ENCODE results near the gene AFG3L2.
A peak's percentile ranks its signal among the peaks of the same experiment; 100 is the strongest.

Gene AFG3L2

DNA sequence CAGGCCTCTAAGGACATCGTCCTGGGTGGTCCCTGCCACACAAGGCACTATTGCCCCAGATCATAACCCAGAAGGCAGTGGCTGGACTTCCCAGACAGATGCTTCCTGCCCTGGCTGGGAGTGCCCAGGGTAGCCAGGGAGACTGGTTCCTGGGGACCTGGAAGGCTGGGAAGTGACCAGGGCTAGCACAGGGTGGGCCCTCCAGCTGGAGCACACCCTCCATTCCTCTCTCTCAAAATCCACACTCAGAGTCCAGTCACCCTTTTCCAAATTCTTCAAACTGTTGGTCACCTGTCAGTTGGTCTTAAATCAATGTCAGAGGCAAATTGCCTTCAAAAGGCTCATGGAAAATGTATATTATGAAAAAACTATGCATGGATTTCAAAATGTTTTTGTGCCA, 80.6 kb downstream of the AFG3L2 start:
- no peak for DNase-seq

DNA sequence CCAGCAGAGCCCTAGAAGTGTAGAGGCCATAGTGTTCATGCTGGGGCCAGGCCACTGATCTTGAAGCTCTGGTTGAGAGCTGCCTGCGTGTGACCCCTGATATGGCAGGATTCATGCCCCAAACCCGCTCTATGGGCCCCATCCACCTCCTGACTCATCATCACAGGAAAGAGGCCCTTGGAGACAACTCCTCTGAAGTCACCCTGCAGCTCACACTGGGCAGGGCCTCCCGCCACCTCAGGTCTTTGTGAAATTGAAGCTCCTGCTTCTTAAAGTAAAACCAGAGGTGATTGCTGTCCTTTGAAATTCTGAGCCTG, 81.0 kb downstream of the AFG3L2 start:
- DNase-seq = no peak

DNA sequence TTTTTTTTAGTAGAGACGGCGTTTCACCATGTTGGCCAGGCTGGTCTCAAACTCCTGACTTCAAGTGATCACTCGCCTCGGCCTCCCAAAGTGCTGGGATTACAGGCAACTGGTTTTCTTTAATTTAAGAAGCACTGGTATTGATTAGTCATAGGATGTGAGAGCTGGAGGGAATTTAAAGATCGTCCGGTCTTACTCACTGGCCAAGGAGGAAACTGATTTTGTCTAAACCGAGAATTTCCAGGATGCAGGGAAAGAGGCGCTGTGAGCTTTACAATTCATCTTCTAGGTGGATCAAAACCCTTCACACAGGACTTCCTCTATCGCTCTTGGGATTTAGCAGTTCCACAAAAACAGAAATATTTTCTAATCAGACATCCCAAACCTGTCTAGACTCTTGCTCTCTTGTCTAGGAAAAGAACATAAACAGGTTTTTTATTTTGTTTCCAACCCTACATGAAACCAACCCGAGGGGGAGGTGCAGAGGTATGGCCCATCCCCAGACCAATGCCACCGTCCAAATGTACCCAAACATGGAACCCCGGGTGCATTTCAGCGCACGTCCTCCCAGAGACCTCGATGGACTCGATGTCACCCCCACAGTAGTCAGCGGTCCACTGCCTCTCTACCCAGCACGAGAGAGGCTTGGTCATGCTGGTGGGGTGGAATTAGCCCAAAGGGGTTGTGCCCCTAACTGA, 81.5 kb downstream of the AFG3L2 start:
- DNase-seq = no peak

- DNase-seq = no peak
Observed at GRCh38 chr18:12293831-12294230, 83.2 kb downstream of the AFG3L2 start.

- DNase-seq = no peak
Observed at GRCh38 chr18:12291690-12292089, 85.3 kb downstream of the AFG3L2 start.

- DNase-seq = no peak
Observed at GRCh38 chr18:12291161-12291560, 85.9 kb downstream of the AFG3L2 start.

GRCh38 chr18:12290086-12290485, 86.9 kb downstream of the AFG3L2 start:
- no peak for DNase-seq

GRCh38 chr18:12288403-12288755, 88.6 kb downstream of the AFG3L2 start:
- DNase-seq = no peak

DNA sequence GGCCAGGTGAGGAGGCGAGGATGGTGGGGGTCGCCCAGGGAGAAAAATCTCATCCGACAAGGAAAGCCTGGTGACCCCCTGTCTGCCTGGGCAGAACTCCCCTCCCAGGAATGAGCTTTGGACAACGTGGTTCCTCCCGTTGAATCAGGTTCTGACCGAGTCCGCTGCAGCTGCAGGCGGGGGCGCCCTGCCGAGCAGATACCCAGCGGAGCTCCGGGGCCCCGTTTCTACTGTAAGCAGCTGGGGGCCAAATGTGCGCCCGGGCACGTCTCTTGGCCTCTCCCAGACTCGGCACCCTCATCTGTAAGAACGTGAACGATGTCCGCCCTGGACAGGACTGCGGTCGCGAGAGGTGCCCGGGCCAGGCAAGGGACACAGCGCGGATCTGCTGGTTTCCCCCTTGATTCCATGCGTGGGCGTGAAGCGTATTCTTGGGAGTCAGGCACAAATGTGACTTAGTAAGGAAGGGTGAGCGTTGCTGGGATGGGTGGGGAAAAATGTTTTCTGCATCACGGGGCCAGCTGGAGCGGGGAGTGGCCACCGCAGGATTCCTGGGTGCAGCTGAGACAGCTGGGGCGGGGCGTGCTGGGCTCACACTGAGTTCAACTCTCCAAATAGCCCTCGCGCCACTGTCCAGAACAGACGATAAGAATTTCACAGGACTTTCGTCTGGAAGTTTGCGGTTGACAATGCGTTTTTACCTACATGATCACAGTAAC, 89.2 kb downstream of the AFG3L2 start:
- peak in 1 of 2 experiments; percentile 9 for DNase-seq

DNA sequence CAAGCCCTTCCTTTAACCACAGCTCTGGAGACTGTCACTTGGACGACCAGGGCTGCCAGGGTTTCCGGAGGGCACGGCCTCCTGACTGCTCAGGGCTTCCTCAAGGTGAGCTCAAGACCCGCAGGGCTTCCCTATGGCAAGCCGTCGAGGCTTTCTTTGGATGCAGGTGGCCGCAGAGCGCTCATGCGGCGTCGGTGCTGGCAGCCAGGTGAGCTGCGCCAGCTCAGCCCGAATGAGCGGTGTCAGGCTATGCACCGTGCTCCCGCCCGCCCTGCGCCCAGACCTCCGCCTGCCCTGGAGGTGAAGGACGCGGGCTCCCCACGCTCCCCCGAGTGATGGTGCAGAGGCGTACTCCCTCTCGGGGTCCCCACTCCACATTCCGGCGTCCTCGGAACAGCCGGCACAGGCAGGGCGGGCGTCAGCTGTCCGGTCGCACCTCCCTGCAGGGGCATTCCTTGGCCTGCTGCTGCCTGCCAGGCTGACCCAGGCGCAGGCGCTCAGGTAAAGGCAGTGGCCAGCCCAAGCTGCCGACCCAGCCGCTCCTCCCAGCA, 89.8 kb downstream of the AFG3L2 start:
- no peak for DNase-seq

DNA sequence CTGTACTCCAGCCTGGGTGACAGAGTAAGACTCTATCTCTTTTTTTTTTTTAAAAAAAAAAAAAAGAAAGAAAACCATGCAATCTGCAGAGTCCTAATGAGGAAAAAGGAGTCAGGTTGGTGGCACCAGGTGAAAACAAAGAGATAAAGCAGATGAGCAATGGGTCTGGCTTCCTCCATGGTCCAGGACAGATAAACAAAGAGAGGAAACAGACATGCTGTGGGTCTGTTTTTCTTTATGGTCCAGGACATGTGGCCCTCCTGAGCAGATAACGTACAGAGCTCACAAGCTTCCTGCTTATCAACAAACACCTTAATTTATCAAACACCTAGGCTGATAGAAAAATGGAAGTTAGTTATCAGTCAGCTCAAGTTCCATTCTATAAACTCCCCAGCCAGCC, 93.4 kb downstream of the AFG3L2 start:
- DNase-seq = no peak

- DNase-seq = no peak
Observed at GRCh38 chr18:12283256-12283655, 93.8 kb downstream of the AFG3L2 start.

GRCh38 chr18:12282442-12283039, 94.5 kb downstream of the AFG3L2 start:
- DNase-seq = no peak

- no peak for DNase-seq
Observed at GRCh38 chr18:12281861-12282260, 95.2 kb downstream of the AFG3L2 start.

- no peak for DNase-seq
Observed at GRCh38 chr18:12279781-12280531, 97.1 kb downstream of the AFG3L2 start.

All from SW 1271 (cell line).